BLaER1 (cell line): Measurements from ENCODE around the gene DDRGK1.

ENCODE experiments used
- H3K27ac ChIP-seq: shearing (Covaris generic); formaldehyde crosslinking; 2 replicates; pipeline ENCODE4 v1.8.1; 2022
- H3K27me3 ChIP-seq: shearing (Covaris generic); formaldehyde crosslinking; 2 replicates; pipeline ENCODE4 v1.8.1; 2022
- H3K36me3 ChIP-seq: shearing (Covaris generic); formaldehyde crosslinking; 2 replicates; pipeline ENCODE4 v1.8.1; 2022
- H3K4me1 ChIP-seq: shearing (Covaris generic); formaldehyde crosslinking; 2 replicates; pipeline ENCODE4 v1.8.1; 2022
- H3K4me2 ChIP-seq: shearing (Covaris generic); formaldehyde crosslinking; 2 replicates; pipeline ENCODE4 v1.8.1; 2022
- H3K4me3 ChIP-seq: shearing (Covaris generic); formaldehyde crosslinking; 2 replicates; pipeline ENCODE4 v1.8.1; 2022
- H3K9ac ChIP-seq: shearing (Covaris generic); formaldehyde crosslinking; 2 replicates; pipeline ENCODE4 v1.8.1; 2022
- H3K9me3 ChIP-seq: shearing (Covaris generic); formaldehyde crosslinking; 2 replicates; pipeline ENCODE4 v1.8.1; 2022
- H4K20me1 ChIP-seq: shearing (Covaris generic); formaldehyde crosslinking; 2 replicates; pipeline ENCODE4 v1.8.1; 2022
- Cebpa-rat ChIP-seq: shearing (Covaris generic); IDR thresholded peaks from 2 replicates; pipeline ENCODE4 v1.8.1; 2022

DDRGK1 gene

DNA sequence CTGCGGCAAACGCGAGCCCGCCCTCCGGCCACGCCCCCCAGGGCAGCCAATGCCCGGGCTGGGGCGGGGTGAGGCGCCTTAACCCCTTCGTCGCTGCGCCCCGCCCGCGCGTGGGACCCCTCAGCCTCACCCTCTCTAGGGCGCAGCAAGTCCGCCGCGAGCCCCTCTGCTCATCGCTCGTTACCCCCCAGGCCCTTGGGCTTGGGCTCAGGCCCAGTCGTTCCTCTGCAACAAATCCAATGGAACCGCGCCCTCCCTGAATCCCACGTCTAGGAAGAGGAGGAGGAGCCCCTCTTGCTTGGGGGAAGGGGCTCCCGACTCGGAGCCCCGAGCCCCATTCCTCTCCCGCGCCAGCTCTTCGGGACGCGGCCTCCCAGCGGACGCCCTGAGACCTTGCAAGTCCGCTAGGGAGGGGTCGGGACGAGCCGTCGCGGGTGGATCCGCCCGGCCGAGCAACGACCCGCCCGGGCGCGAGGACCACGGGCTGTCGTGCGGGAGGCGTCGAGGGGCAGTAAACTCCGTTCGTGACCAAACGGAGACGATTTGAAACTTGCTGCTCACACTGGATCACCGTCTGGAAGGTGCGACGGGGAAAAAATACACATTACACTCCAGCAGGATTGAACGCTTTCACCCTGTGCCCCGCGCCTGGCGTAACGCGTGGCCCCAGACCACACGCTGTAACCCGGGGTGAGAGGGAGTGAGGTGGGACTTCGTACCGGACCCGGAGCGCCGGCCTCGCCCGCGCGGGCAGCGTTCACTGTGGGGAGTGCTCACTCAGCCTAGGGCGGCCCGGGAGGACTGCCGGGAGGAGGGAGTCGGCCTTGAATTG, 30.7 kb downstream of the DDRGK1 start:
- no peak for TF ChIP-seq Cebpa-rat
- Histone ChIP-seq H3K4me1 (peaks cover 14% of the 10 kb centered on the region), H3K9ac (peak overlapping the region; percentile 53; the same call in 1 of the 2 replicates)

DNA sequence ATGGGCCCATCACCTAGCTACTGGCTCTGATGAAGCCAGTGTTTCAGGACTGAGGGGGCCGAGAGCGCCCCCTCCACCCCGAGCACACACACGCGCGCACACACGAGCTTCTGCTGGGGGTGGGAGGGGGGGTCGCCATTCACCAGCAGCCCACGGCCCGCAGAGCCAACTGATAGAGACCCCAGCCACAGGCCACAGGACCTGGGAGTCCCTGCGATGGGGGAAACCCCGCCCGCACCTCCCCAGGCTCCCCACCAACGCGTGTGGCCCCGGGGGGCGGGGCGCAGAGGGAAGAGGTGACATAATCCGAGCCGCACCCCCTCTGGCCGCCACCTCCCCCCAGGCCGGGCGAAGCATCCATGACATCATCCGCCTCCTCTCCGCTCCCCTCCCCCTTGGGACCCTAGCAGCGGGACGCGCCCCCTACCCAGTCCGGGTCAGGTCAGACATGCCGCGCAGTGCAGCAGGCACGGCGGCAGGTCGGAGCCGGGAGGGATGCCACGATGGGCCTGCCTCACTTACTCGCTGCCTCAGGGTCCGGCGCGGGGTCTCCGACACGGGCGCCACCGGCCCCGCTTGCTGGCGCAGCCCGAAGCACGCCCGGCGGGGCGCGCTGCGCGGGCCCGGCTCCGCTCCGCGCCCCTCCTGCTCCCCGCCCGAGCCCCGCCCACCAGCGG, 31.4 kb downstream of the DDRGK1 start, which contains the start of gene LZTS3:
TSS of gene LZTS3 (minus strand) at position 617 of the 677 bp plus-strand sequence. CDS start 6,386 bp downstream, outside the sequence.
- Histone ChIP-seq H3K36me3 (no peaks in the 10 kb centered on the region), H3K4me2 (peak within 1 kb of the TSS; percentile 98), H3K9ac (peak within 1 kb of the TSS; percentile 71; the same call in 1 of the 2 replicates), H4K20me1 (peaks cover 62% of the 10 kb centered on the region), H3K9me3 (no peaks in the 10 kb centered on the region), H3K27me3 (peaks cover 68% of the 10 kb centered on the region), H3K4me1 (peaks cover 14% of the 10 kb centered on the region), H3K4me3 (peak within 1 kb of the TSS; percentile 82), H3K27ac (no peak within 1 kb of the TSS)
- no peak for TF ChIP-seq Cebpa-rat

More for the DNA sequence above, 30.7 kb downstream of the DDRGK1 start:
- H4K20me1 ChIP-seq: peaks cover 56% of the 10 kb centered on the region
- H3K4me2 ChIP-seq: peak overlapping the region; percentile 98
- no peaks in the 10 kb centered on the region for H3K9me3 ChIP-seq
- H3K36me3 ChIP-seq: no peaks in the 10 kb centered on the region
- peak overlapping the region; percentile 82 for H3K4me3 ChIP-seq
- H3K27ac ChIP-seq: no peak overlapping the region
- H3K27me3 ChIP-seq: peaks cover 60% of the 10 kb centered on the region

DNA sequence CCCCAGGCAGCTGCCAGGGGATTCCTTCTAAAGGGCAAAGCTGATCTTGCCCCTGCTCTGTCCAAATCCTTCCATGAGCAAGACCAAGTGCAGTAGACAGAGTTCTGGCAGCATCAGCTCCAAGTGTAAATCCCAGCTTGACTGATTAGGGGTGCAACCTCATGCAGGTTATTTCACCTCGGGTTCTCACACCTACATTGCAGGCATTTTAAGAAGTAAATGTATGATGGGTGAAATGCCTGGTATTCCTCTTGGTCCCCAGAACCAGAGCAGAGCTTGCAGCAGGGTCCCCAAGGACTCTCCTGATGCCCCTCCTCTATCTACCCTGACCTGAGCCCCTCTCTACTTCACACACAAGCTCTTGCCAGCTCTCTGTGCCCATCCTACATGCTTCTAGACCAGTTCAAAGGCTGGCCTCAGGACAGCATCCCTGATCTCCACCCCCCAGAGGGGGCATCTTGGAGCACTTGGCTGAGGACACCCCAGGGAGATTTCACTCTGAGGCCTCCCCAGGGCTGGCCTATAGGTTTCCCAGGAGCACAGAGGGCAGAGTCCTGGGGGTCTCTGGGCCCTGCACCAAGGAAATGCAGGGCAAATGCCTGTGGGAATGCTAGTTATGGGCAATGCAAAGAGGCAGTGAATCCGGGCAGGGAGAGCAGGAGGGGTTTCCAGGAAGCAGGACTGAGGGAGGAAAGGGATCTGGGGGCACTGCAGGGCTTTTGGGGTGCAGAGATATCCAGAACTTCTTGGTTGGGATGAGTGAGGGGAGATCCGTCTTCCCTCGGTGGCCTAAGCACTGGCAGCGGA, 32.2 kb downstream of the DDRGK1 start:
- peaks cover 75% of the 10 kb centered on the region for H3K27me3 ChIP-seq
- peak overlapping the region; percentile 98 for H3K4me2 ChIP-seq
- H4K20me1 ChIP-seq: peaks cover 62% of the 10 kb centered on the region
- no peaks in the 10 kb centered on the region for H3K9me3 ChIP-seq
- H3K36me3 ChIP-seq: no peaks in the 10 kb centered on the region
- H3K27ac ChIP-seq: no peak overlapping the region
- H3K9ac ChIP-seq: no peak overlapping the region
- no peak for TF ChIP-seq Cebpa-rat
- peaks cover 14% of the 10 kb centered on the region for H3K4me1 ChIP-seq
- peak overlapping the region; percentile 82 for H3K4me3 ChIP-seq

DNA sequence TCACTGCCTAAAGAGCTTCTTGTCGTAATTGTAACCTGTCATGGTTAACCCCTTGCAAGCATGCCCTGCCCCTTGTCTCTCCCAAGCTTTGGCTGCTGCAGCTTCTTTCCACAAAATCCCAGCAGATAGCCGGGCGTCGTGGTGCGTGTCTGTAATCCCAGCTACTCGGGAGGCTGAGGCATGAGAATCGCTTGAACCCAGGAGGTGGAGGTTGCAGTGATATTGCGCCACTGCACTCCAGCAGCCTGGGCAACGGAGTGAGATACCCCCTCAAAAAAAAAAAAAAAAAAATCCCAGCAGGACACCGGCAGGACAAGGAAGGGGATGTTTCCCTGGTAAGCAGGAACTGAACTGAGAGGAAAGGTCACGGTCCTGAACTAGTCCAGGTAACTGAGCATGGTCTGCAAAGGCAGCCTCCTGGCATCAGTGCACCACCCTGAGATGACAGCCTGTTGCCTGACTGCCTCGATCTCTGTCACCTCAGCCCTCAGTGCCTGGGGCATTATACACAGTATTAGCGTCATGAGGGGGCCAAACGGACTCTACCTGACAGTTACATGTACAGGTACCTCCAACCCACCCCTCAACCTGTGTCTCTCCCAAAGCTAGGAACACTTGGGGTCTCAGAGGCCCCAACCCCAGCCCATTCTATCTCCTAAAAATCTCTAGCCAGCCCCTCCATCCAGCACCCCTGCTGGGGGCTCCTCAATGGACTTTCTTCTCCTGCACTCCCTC, 32.9 kb downstream of the DDRGK1 start:
- H3K36me3 ChIP-seq: no peaks in the 10 kb centered on the region
- no peak overlapping the region for H3K27ac ChIP-seq
- peaks cover 83% of the 10 kb centered on the region for H3K27me3 ChIP-seq
- no peak overlapping the region for H3K4me3 ChIP-seq
- peaks cover 14% of the 10 kb centered on the region for H3K4me1 ChIP-seq
- 0 out of 2 replicates have a peak overlapping the region, but pooled peaks have one; percentile 98 for H3K4me2 ChIP-seq
- TF ChIP-seq Cebpa-rat: no peak
- H3K9me3 ChIP-seq: no peaks in the 10 kb centered on the region
- no peak overlapping the region for H3K9ac ChIP-seq
- peaks cover 56% of the 10 kb centered on the region for H4K20me1 ChIP-seq

- peaks cover 62% of the 10 kb centered on the region for H3K27me3 ChIP-seq
- H3K9ac ChIP-seq: no peak overlapping the region
- H4K20me1 ChIP-seq: peaks cover 30% of the 10 kb centered on the region
- no peaks in the 10 kb centered on the region for H3K9me3 ChIP-seq
- no peak overlapping the region for H3K27ac ChIP-seq
- H3K4me2 ChIP-seq: no peak overlapping the region
- H3K4me3 ChIP-seq: no peak overlapping the region
- H3K36me3 ChIP-seq: no peaks in the 10 kb centered on the region
- TF ChIP-seq Cebpa-rat: no peak
- peaks cover 11% of the 10 kb centered on the region for H3K4me1 ChIP-seq
These were observed 35.5 kb downstream of the DDRGK1 start for GRCh38 chr20:3168829-3169590.

GRCh38 chr20:3168079-3168828, 36.2 kb downstream of the DDRGK1 start:
- H3K9me3 ChIP-seq: no peaks in the 10 kb centered on the region
- H4K20me1 ChIP-seq: peaks cover 26% of the 10 kb centered on the region
- no peak overlapping the region for H3K9ac ChIP-seq
- H3K27ac ChIP-seq: no peak overlapping the region
- peaks cover 56% of the 10 kb centered on the region for H3K27me3 ChIP-seq
- TF ChIP-seq Cebpa-rat: no peak
- no peak overlapping the region for H3K4me3 ChIP-seq
- peaks cover 11% of the 10 kb centered on the region for H3K4me1 ChIP-seq
- H3K4me2 ChIP-seq: no peak overlapping the region
- H3K36me3 ChIP-seq: no peaks in the 10 kb centered on the region

DNA sequence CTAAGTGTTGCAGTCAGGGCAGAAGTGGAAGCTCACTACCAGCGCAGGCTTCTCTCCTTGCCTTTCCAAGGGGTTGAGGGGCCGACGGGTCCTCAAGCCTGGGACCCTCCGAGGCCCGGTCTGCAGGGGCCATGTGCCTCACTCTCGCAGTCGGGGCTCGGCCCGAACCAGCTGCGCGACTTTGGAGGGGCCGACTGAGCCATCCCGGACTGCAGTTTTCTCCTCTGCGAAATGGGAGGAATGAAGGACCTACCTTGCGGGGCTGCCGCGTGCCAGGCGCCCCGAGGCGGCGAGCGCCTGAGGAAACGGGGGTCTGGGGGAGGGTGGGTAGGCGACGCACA, 36.8 kb downstream of the DDRGK1 start:
- Histone ChIP-seq H3K4me3 (no peak overlapping the region), H3K4me1 (peaks cover 15% of the 10 kb centered on the region), H3K27me3 (peaks cover 56% of the 10 kb centered on the region), H3K36me3 (no peaks in the 10 kb centered on the region), H3K27ac (no peak overlapping the region), H3K9me3 (no peaks in the 10 kb centered on the region), H3K4me2 (no peak overlapping the region), H4K20me1 (peaks cover 26% of the 10 kb centered on the region), H3K9ac (no peak overlapping the region)
- TF ChIP-seq Cebpa-rat: no peak

DNA sequence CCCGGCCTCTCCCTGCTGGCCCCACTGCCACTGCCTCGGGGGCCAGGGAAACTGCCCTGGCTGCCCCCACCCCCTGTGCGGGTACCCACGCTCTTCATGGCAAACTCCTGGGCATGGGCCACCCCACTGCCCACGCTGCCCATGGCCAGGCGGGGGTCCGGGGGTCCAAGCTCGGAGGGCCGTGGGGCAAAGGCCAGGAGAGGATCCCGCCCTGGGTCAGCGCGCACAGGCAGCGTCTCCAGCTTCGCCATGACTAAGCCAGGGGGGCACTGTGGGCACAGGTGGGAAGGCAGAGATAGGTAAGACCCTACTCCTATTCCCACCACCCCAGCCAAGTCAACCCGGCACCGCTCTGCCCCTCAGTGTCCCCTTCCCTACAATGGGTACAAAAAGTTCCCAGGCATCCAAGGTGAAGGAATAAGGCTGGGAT, 37.6 kb downstream of the DDRGK1 start:
- Histone ChIP-seq H3K4me1 (peaks cover 18% of the 10 kb centered on the region), H3K9ac (no peak overlapping the region), H3K9me3 (no peaks in the 10 kb centered on the region), H3K36me3 (no peaks in the 10 kb centered on the region), H3K27ac (no peak overlapping the region), H3K27me3 (peaks cover 48% of the 10 kb centered on the region), H3K4me3 (no peak overlapping the region), H4K20me1 (peaks cover 18% of the 10 kb centered on the region), H3K4me2 (no peak overlapping the region)
- TF ChIP-seq Cebpa-rat: no peak
